Measurements from ENCODE around the gene DNPEP. TPM values are rescaled to one million over a fixed set of nuclear protein-coding genes. Genes with fewer than 3 reads are reported as not detected.

The DNPEP gene
- total RNA-seq, 1 experiment from 2014 or later, result 60.9 TPM

GRCh38 chr2:219437141-219437540 lies 49.4 kb upstream of the DNPEP start:
- peaks cover 26% of the 10 kb centered on the region for H3K27me3 Mint-ChIP-seq (ENCODE audit: low read depth)
- no peak overlapping the region for H2AK5ac ChIP-seq (ENCODE audit: insufficient read length, low read length)
- H3K4ac ChIP-seq (ENCODE audit: low read depth, low read length), result no peak overlapping the region
- no peak overlapping the region for H3K4me2 ChIP-seq (ENCODE audit: insufficient read depth, insufficient read length, low read length)
- no peaks in the 10 kb centered on the region for H3K9me3 Mint-ChIP-seq
- H3K9ac ChIP-seq (ENCODE audit: extremely low read depth, insufficient read length, low read length), result no peak overlapping the region
- no peak overlapping the region for H3K56ac ChIP-seq (ENCODE audit: insufficient read length, low read depth, low read length)
- no peaks in the 10 kb centered on the region for H4K20me1 ChIP-seq (ENCODE audit: control insufficient read depth, insufficient read depth, insufficient read length)
- no peak overlapping the region for H2BK15ac ChIP-seq (ENCODE audit: low read depth, low read length)
- peaks cover 9% of the 10 kb centered on the region for H3K23me2 ChIP-seq (ENCODE audit: insufficient read length, low read depth, low read length, poor library complexity, severe bottlenecking)
- H3K36me3 Mint-ChIP-seq (ENCODE audit: insufficient read depth in 1 of 3, low read depth in 3 of 3), result no peaks in the 10 kb centered on the region
- no peak overlapping the region for H3K4me3 Mint-ChIP-seq
- WGBS (ENCODE audit: extremely low coverage, insufficient read length, low lambda C conversion rate), result no CpG with 5 or more reads among the region's 3 CpGs
- no peak overlapping the region for H4K91ac ChIP-seq (ENCODE audit: insufficient read length, low read depth, low read length)
- H4K5ac ChIP-seq (ENCODE audit: insufficient read length, low read depth, low read length), result no peak overlapping the region
- H2BK12ac ChIP-seq (ENCODE audit: insufficient read length, low read depth, low read length), result no peak overlapping the region
- peaks cover 10 to 12% of the 10 kb centered on the region in 2 experiments for H3K4me1 Mint-ChIP-seq
- H3K18ac ChIP-seq (ENCODE audit: insufficient read length, low read depth, low read length), result no peak overlapping the region
- TF ChIP-seq, protein P1, sequence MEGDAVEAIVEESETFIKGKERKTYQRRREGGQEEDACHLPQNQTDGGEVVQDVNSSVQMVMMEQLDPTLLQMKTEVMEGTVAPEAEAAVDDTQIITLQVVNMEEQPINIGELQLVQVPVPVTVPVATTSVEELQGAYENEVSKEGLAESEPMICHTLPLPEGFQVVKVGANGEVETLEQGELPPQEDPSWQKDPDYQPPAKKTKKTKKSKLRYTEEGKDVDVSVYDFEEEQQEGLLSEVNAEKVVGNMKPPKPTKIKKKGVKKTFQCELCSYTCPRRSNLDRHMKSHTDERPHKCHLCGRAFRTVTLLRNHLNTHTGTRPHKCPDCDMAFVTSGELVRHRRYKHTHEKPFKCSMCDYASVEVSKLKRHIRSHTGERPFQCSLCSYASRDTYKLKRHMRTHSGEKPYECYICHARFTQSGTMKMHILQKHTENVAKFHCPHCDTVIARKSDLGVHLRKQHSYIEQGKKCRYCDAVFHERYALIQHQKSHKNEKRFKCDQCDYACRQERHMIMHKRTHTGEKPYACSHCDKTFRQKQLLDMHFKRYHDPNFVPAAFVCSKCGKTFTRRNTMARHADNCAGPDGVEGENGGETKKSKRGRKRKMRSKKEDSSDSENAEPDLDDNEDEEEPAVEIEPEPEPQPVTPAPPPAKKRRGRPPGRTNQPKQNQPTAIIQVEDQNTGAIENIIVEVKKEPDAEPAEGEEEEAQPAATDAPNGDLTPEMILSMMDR (conservative IDR thresholded peaks at IDR 0.05), result no peak
- H3T11ph ChIP-seq (ENCODE audit: low read length), result no peak overlapping the region
- H3K9me3 ChIP-seq (ENCODE audit: control insufficient read depth, low read depth, low read length), result no peaks in the 10 kb centered on the region
- H3K27ac Mint-ChIP-seq, result no peak overlapping the region
- no peak overlapping the region for H2BK120ac ChIP-seq (ENCODE audit: low read depth, low read length, poor library complexity, severe bottlenecking)
- H3K14ac ChIP-seq (ENCODE audit: insufficient read depth, low read length), result no peak overlapping the region
- H3K27me3 ChIP-seq (ENCODE audit: insufficient read depth, low read length), result peaks cover 5% of the 10 kb centered on the region; the same call in 1 of the 2 replicates
- no peak overlapping the region for H3K27ac ChIP-seq (ENCODE audit: insufficient read length, low read depth, low read length)
- H3K79me1 ChIP-seq (ENCODE audit: insufficient read depth, low read depth, low read length, poor library complexity, severe bottlenecking), result no peaks in the 10 kb centered on the region
- peaks cover 2% of the 10 kb centered on the region; the same call in 1 of the 2 replicates for H3K4me1 ChIP-seq (ENCODE audit: insufficient read depth, low read length)
- no peak overlapping the region for H2AFZ ChIP-seq (ENCODE audit: low read length)
- no peak overlapping the region for H3K23ac ChIP-seq (ENCODE audit: insufficient read length, low read depth, low read length)
- no peak overlapping the region for H4K8ac ChIP-seq (replicated peaks; ENCODE audit: insufficient read length, low read depth, low read length)
- H2BK5ac ChIP-seq (ENCODE audit: insufficient read length, low read length), result no peak overlapping the region
- DNase-seq, result no peak
- no peaks in the 10 kb centered on the region for H3K79me2 ChIP-seq (ENCODE audit: insufficient read depth, low read length)
- no peak overlapping the region for H2BK20ac ChIP-seq (ENCODE audit: low read depth, low read length, poor library complexity, severe bottlenecking)
